Measurements from ENCODE around the gene VWA5B2. TPM values are rescaled to one million over a fixed set of nuclear protein-coding genes. Genes with fewer than 3 reads are reported as not detected.

VWA5B2 gene
- total RNA-seq, 1 donor from 2014 or later = 1.1 TPM

GRCh38 chr3:184237807-184238206 is 8.4 kb downstream of the VWA5B2 start:
- Mint-ChIP-seq H3K27me3 (ENCODE audit: unreplicated experiment) (peaks cover 24% of the 10 kb centered on the region), H3K27ac (ENCODE audit: unreplicated experiment) (no peak overlapping the region), H3K9me3 (ENCODE audit: unreplicated experiment) (no peaks in the 10 kb centered on the region), H3K36me3 (ENCODE audit: low read depth, unreplicated experiment) (peaks cover 13% of the 10 kb centered on the region), H3K4me1 (ENCODE audit: unreplicated experiment) (peaks cover 12% of the 10 kb centered on the region), H3K4me3 (ENCODE audit: unreplicated experiment) (no peak overlapping the region)
- no peak for DNase-seq (ENCODE audit: low spot score)
- no peak for TF ChIP-seq CTCF (IDR thresholded peaks at IDR 0.05; ENCODE audit: unreplicated experiment)

- Mint-ChIP-seq H3K27me3 (ENCODE audit: unreplicated experiment) (peaks cover 21% of the 10 kb centered on the region), H3K36me3 (ENCODE audit: low read depth, unreplicated experiment) (peaks cover 18% of the 10 kb centered on the region), H3K4me1 (ENCODE audit: unreplicated experiment) (peaks cover 12% of the 10 kb centered on the region), H3K27ac (ENCODE audit: unreplicated experiment) (no peak overlapping the region), H3K9me3 (ENCODE audit: unreplicated experiment) (no peaks in the 10 kb centered on the region), H3K4me3 (ENCODE audit: unreplicated experiment) (no peak overlapping the region)
- no peak for DNase-seq (ENCODE audit: low spot score)
- no peak for TF ChIP-seq CTCF (IDR thresholded peaks at IDR 0.05; ENCODE audit: unreplicated experiment)
Observed at GRCh38 chr3:184238246-184238818, 8.9 kb downstream of the VWA5B2 start.

- peak overlapping the region; percentile 67 for H3K27ac Mint-ChIP-seq (ENCODE audit: unreplicated experiment)
- no peak for TF ChIP-seq CTCF (IDR thresholded peaks at IDR 0.05; ENCODE audit: unreplicated experiment)
- H3K4me3 Mint-ChIP-seq (ENCODE audit: unreplicated experiment) = no peak overlapping the region
Observed at GRCh38 chr3:184239221-184239620, 9.8 kb downstream of the VWA5B2 start.

GRCh38 chr3:184239708-184240107 is 10.3 kb downstream of the VWA5B2 start:
- H3K4me1 Mint-ChIP-seq (ENCODE audit: unreplicated experiment) = peaks cover 12% of the 10 kb centered on the region
- TF ChIP-seq CTCF (IDR thresholded peaks at IDR 0.05; ENCODE audit: unreplicated experiment) = no peak
- DNase-seq (ENCODE audit: low spot score) = no peak
- no peak overlapping the region for H3K4me3 Mint-ChIP-seq (ENCODE audit: unreplicated experiment)
- H3K27me3 Mint-ChIP-seq (ENCODE audit: unreplicated experiment) = peaks cover 17% of the 10 kb centered on the region
- peaks cover 22% of the 10 kb centered on the region for H3K36me3 Mint-ChIP-seq (ENCODE audit: low read depth, unreplicated experiment)
- no peak overlapping the region for H3K27ac Mint-ChIP-seq (ENCODE audit: unreplicated experiment)
- H3K9me3 Mint-ChIP-seq (ENCODE audit: unreplicated experiment) = no peaks in the 10 kb centered on the region

More at GRCh38 chr3:184239221-184239620, 9.8 kb downstream of the VWA5B2 start:
- no peak for DNase-seq (ENCODE audit: low spot score)
- Mint-ChIP-seq H3K4me1 (ENCODE audit: unreplicated experiment) (peaks cover 12% of the 10 kb centered on the region), H3K9me3 (ENCODE audit: unreplicated experiment) (no peaks in the 10 kb centered on the region), H3K36me3 (ENCODE audit: low read depth, unreplicated experiment) (peaks cover 18% of the 10 kb centered on the region), H3K27me3 (ENCODE audit: unreplicated experiment) (peaks cover 16% of the 10 kb centered on the region)

- Mint-ChIP-seq H3K4me1 (ENCODE audit: unreplicated experiment) (peaks cover 9% of the 10 kb centered on the region), H3K27ac (ENCODE audit: unreplicated experiment) (no peak overlapping the region), H3K27me3 (ENCODE audit: unreplicated experiment) (peaks cover 15% of the 10 kb centered on the region), H3K4me3 (ENCODE audit: unreplicated experiment) (no peak overlapping the region), H3K36me3 (ENCODE audit: low read depth, unreplicated experiment) (peaks cover 27% of the 10 kb centered on the region), H3K9me3 (ENCODE audit: unreplicated experiment) (no peaks in the 10 kb centered on the region)
- TF ChIP-seq CTCF (IDR thresholded peaks at IDR 0.05; ENCODE audit: unreplicated experiment) = no peak
- DNase-seq (ENCODE audit: low spot score) = peak; percentile 58
Observed at GRCh38 chr3:184240384-184241140, 11.2 kb downstream of the VWA5B2 start.

Data from endothelial cell (in vitro differentiated cells).